ENCODE data around the gene UBA5.

- TF ChIP-seq POLR2A (IDR thresholded peaks at IDR 0.05) = no peak
- TF ChIP-seq, protein P1, sequence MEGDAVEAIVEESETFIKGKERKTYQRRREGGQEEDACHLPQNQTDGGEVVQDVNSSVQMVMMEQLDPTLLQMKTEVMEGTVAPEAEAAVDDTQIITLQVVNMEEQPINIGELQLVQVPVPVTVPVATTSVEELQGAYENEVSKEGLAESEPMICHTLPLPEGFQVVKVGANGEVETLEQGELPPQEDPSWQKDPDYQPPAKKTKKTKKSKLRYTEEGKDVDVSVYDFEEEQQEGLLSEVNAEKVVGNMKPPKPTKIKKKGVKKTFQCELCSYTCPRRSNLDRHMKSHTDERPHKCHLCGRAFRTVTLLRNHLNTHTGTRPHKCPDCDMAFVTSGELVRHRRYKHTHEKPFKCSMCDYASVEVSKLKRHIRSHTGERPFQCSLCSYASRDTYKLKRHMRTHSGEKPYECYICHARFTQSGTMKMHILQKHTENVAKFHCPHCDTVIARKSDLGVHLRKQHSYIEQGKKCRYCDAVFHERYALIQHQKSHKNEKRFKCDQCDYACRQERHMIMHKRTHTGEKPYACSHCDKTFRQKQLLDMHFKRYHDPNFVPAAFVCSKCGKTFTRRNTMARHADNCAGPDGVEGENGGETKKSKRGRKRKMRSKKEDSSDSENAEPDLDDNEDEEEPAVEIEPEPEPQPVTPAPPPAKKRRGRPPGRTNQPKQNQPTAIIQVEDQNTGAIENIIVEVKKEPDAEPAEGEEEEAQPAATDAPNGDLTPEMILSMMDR (IDR thresholded peaks at IDR 0.05) = no peak
These were observed 5.9 kb upstream of the UBA5 start for GRCh38 chr3:132654190-132654589.
